ENCODE measurements around the gene MEA1.

GRCh38 chr6:42988486-42989020 lies 25.2 kb downstream of the MEA1 start:
- TF ChIP-seq, protein P1, sequence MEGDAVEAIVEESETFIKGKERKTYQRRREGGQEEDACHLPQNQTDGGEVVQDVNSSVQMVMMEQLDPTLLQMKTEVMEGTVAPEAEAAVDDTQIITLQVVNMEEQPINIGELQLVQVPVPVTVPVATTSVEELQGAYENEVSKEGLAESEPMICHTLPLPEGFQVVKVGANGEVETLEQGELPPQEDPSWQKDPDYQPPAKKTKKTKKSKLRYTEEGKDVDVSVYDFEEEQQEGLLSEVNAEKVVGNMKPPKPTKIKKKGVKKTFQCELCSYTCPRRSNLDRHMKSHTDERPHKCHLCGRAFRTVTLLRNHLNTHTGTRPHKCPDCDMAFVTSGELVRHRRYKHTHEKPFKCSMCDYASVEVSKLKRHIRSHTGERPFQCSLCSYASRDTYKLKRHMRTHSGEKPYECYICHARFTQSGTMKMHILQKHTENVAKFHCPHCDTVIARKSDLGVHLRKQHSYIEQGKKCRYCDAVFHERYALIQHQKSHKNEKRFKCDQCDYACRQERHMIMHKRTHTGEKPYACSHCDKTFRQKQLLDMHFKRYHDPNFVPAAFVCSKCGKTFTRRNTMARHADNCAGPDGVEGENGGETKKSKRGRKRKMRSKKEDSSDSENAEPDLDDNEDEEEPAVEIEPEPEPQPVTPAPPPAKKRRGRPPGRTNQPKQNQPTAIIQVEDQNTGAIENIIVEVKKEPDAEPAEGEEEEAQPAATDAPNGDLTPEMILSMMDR (IDR thresholded peaks at IDR 0.05): no peak
- TF ChIP-seq POLR2A (IDR thresholded peaks at IDR 0.05): no peak

All from adrenal gland (tissue), 5 donors.